Stimulated activated CD8-positive, alpha-beta memory T cell treated with anti-CD3 and anti-CD28 coated beads, Interleukin-4, amount 100 ng/mL, for 24 hours (primary cell): ENCODE measurements around the gene TRAPPC8.

ENCODE experiments used
- DNase-seq: peaks from one replicate; pipeline ENCODE4 v3.0.0-alpha.2; 2020; ENCODE audit warnings: low read depth

The TRAPPC8 gene

DNA sequence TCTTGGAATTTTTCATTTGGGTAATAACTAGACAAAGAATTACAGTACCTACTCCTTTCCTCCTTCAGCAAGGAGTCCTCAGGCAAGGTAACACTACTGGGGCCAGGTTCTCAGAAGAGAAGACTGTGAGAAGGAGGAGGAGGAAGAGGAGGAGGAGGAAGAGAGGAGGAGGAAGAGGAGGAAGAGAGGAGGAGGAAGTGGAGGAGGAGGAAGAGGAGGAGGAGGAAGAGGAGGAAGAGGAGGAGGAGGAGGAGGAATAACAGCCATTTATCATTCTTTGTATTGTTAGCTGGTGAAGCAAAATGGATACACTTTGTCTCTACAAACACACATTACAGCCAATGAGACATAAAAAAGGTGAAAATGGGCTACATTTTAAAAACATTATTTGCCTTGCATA, 149.4 kb downstream of the TRAPPC8 start:
- DNase-seq, result no peak

- no peak for DNase-seq
Observed at GRCh38 chr18:31792580-31792911, 150.4 kb downstream of the TRAPPC8 start.

- DNase-seq, result no peak
Observed at GRCh38 chr18:31791817-31792579, 150.9 kb downstream of the TRAPPC8 start.

DNA sequence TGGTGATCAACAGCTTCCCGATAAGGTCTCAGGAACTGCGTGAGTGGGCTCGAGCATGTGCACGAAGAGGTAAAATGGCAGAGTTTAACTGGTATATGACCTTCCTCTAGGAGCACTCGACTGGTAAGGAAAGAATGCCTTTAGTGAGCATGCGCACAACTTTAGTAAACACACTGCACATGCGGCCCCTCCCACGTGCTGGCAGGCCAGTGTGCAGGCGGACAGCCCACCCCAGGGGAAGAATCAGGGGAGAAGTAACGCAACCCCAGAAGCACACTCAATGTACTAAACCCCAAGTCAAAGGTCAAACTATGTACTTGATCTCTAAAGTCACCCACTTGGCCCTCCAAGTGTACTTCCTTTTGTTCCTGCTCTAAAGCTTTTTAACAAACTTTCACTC, 153.5 kb downstream of the TRAPPC8 start:
- no peak for DNase-seq

GRCh38 chr18:31783059-31783458, 159.9 kb downstream of the TRAPPC8 start:
- no peak for DNase-seq
